Endothelial cell of umbilical vein (primary cell): ENCODE data around the gene ADTRP. TPM values are rescaled to one million over a fixed set of nuclear protein-coding genes. Genes with fewer than 3 reads are reported as not detected.

Experiments
- BruUV-seq: library from RNA; stranded (reverse); fragments of 400-500 nt; replicated peaks from 2 replicates; lab custom pipeline; 2021; lab: Mats Ljungman, UMichigan
- CTCF ChIA-PET: fragments of 300-600, 350-600 bp; sonication (Branson Sonifier 250); formaldehyde crosslinking; loops from one replicate; lab custom pipeline; 2021; ENCODE audit warnings: antibody characterized with exemption, inconsistent platforms; lab: Charles Lee
- POLR2A ChIA-PET: fragments of 300-600, 350-600 bp; sonication (Branson Sonifier 250); formaldehyde crosslinking; loops from one replicate; lab custom pipeline; 2021; ENCODE audit warnings: antibody characterized with exemption, inconsistent platforms; lab: Charles Lee
- DNase-seq: peaks from one replicate; pipeline ENCODE4 v3.0.0-alpha.2; 2011; ENCODE audit warnings: low read depth, low spot score
- FAIRE-seq: peaks from 2 replicates; lab custom pipeline; 2011; peaks lifted over from hg19 to GRCh38; lab: Jason Lieb, UNC
- H2AFZ ChIP-seq: 2 replicates; pipeline ENCODE4 v1.6.0; 2012; ENCODE audit warnings: low read depth, low read length, control low read depth, inconsistent platforms
- H3K27ac ChIP-seq: 2 replicates; pipeline ENCODE4 v1.5.1; 2011; ENCODE audit warnings: low read depth, mild to moderate bottlenecking, control low read depth, low read length, moderate library complexity; ENCODE audit not compliant: insufficient read depth
- H3K27me3 ChIP-seq, 2 experiments: 2 replicates each; pipeline versions ENCODE4 v1.6.0 to v1.6.1; 2011; ENCODE audit warnings: low read length in 2 of 2, mixed read lengths in 1 of 2; ENCODE audit not compliant: control insufficient read depth in 2 of 2, insufficient read depth in 2 of 2
- H3K36me3 ChIP-seq, 2 experiments: 2 replicates in 1 of 2; 3 replicates in 1 of 2; pipeline ENCODE4 v1.5.1; 2011; ENCODE audit warnings: low read length in 2 of 2, mild to moderate bottlenecking in 1 of 2, moderate library complexity in 1 of 2; ENCODE audit not compliant: control insufficient read depth in 2 of 2, insufficient read depth in 2 of 2; ENCODE audit errors: extremely low read depth in 1 of 2
- H3K4me1 ChIP-seq: 3 replicates; pipeline ENCODE4 v1.5.1; 2011; ENCODE audit warnings: mild to moderate bottlenecking, low read length; ENCODE audit not compliant: control insufficient read depth, insufficient read depth; ENCODE audit errors: extremely low read depth
- H3K4me2 ChIP-seq: 2 replicates; pipeline ENCODE4 v1.6.1; 2011; ENCODE audit warnings: low read length, control low read depth, mixed read lengths; ENCODE audit not compliant: insufficient read depth
- H3K4me3 ChIP-seq, 3 experiments: fragments of 200-600 bp in 1 of 3; sonication (generic), shearing (Covaris generic) in 1 of 3; replicated peaks in 1 of 3; 2 replicates each; pipeline ENCODE4 v1.5.1; 2011 to 2016; ENCODE audit warnings: control low read depth in 3 of 3, low read length in 3 of 3, mild to moderate bottlenecking in 2 of 3, inconsistent platforms in 1 of 3, low read depth in 1 of 3, moderate library complexity in 1 of 3; ENCODE audit not compliant: insufficient read depth in 1 of 3
- H3K79me2 ChIP-seq: 2 replicates; pipeline ENCODE4 v1.6.0; 2012; ENCODE audit warnings: low read length, inconsistent platforms; ENCODE audit not compliant: control insufficient read depth, insufficient read depth
- H3K9ac ChIP-seq: replicated peaks from 2 replicates; pipeline ENCODE3; 2011; ENCODE audit warnings: low read length, control low read depth; ENCODE audit not compliant: insufficient read depth; ENCODE audit errors: extremely low read depth
- H3K9me1 ChIP-seq: replicated peaks from 3 replicates; pipeline ENCODE4 v1.6.0; 2011; ENCODE audit warnings: mild to moderate bottlenecking, low read length; ENCODE audit not compliant: control insufficient read depth, insufficient read depth; ENCODE audit errors: extremely low read depth
- H3K9me3 ChIP-seq: replicated peaks from 2 replicates; pipeline ENCODE4 v1.5.1; 2012; ENCODE audit warnings: low read length, inconsistent platforms; ENCODE audit not compliant: control insufficient read depth, insufficient read depth
- H4K20me1 ChIP-seq: replicated peaks from 2 replicates; pipeline ENCODE3; 2011; ENCODE audit warnings: mild to moderate bottlenecking, low read length; ENCODE audit not compliant: control insufficient read depth, insufficient read depth; ENCODE audit errors: extremely low read depth
- CTCF ChIP-seq, 2 donors: IDR thresholded peaks; 1 replicate in 1 of 2; 2 replicates in 1 of 2; pipeline ENCODE4 v1.5.1; 2011; ENCODE audit warnings: low read length in 2 of 2, mild to moderate bottlenecking in 2 of 2, moderate library complexity in 2 of 2, control low read depth in 1 of 2, inconsistent platforms in 1 of 2, low read depth in 1 of 2; ENCODE audit not compliant: insufficient read depth in 1 of 2; ENCODE audit errors: extremely low read depth in 1 of 2
- EZH2 ChIP-seq: IDR thresholded peaks from 2 replicates; pipeline ENCODE4 v1.6.1; 2012; ENCODE audit warnings: borderline replicate concordance, low read depth, mild to moderate bottlenecking, moderate library complexity, low read length, inconsistent platforms; ENCODE audit not compliant: severe bottlenecking
- FOS ChIP-seq: IDR thresholded peaks from 2 replicates; pipeline ENCODE4 v1.6.1; 2011; ENCODE audit warnings: mild to moderate bottlenecking, low read length, moderate library complexity, borderline replicate concordance; ENCODE audit not compliant: insufficient read depth
- GATA2 ChIP-seq: IDR thresholded peaks from 2 replicates; pipeline ENCODE4 v1.7.0; 2011; ENCODE audit warnings: low read depth, mild to moderate bottlenecking, moderate library complexity, mixed read lengths, low read length; ENCODE audit not compliant: insufficient read length, insufficient read depth
- JUN ChIP-seq: IDR thresholded peaks from 2 replicates; pipeline ENCODE4 v1.6.1; 2011; ENCODE audit warnings: borderline replicate concordance, low read depth; ENCODE audit not compliant: insufficient read length, insufficient read depth
- MYC ChIP-seq: IDR thresholded peaks from one replicate; pipeline ENCODE4 v1.6.1; 2011; ENCODE audit warnings: mild to moderate bottlenecking, low read depth, low read length
- POLR2A ChIP-seq: IDR thresholded peaks from 2 replicates; pipeline ENCODE4 v1.6.1; 2012; ENCODE audit warnings: low read depth, mild to moderate bottlenecking, control low read depth, low read length
- POLR2AphosphoS5 ChIP-seq: IDR thresholded peaks from 2 replicates; pipeline ENCODE4 v1.6.1; 2012; ENCODE audit warnings: low read depth, mild to moderate bottlenecking, control low read depth, low read length, moderate library complexity; ENCODE audit not compliant: insufficient read depth
- dilution Hi-C: fragments of 300-500 bp; cut with MboI; formaldehyde crosslinking; loops from one replicate; pipeline ENCODE4 v1.15.0; 2019; ENCODE audit warnings: low sequenced_read_pairs; ENCODE audit not compliant: extremely low pct_ligation_motif_present
- intact Hi-C: fragments of 100-400 bp; cut with micrococcal nuclease; formaldehyde crosslinking; loops from one replicate; pipeline ENCODE4 v1.10.0; 2022
- polyA plus RNA-seq, 4 experiments: library from polyadenylated mRNA; depleted of rRNA in 3 of 4; stranded (reverse) in 3 of 4; unstranded in 1 of 4; fragments of >200 nt; gene quantifications; 2 replicates each; pipeline versions ENCODE4 v1.2.1 to v1.2.3, GENCODE V29; 2011 to 2012; ENCODE audit warnings: missing spikeins in 1 of 4
- total RNA-seq: library from RNA; stranded (reverse); gene quantifications from 2 replicates; pipeline ENCODE4 v1.2.3, GENCODE V29; 2021
- TF ChIP-seq, protein P1 (sequence below): IDR thresholded peaks from 2 replicates; pipeline ENCODE4 v1.6.1; 2011; ENCODE audit not compliant: insufficient read depth, insufficient read length

The ADTRP gene
- total and polyA plus RNA-seq, 2 donors (not counting 3 experiments of a cell fraction or from before 2014, with no cell fraction given): 3.3 to 4.4 TPM

DNA sequence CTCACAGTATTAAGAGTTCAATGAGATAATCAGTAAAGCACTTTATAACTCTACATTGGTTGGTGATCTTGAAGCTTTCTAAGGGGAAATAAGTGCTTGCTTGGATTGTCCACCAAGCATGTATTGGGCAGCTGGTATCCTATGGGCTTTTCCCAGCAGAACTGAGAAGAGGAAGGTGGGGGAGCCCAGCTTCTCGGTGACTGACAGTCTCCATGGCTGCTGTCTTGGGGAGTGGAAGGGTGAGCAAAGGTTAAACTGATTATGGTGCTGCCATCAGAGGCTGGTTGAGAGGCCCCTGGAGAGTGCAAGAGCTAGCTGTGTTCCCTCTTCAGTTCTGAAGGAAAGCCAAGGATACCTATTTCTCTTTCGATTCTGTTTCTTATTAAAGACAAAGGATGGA is 35.5 kb upstream of the ADTRP start:
- no peak for FAIRE-seq

GRCh38 chr6:11813606-11814005 is 35.0 kb upstream of the ADTRP start:
- CTCF ChIA-PET: interaction anchor here (2.1 kb wide), 1 partner anchor 421 kb away, joined by 5 read pairs; no protein-coding TSS in a partner anchor

More for the DNA sequence above, 35.5 kb upstream of the ADTRP start:
- ChIA-PET CTCF (interaction anchor here (1.3 to 2.1 kb wide), 2 partner anchors 19 to 420 kb away, joined by 4 to 5 read pairs; no protein-coding TSS in a partner anchor), POLR2A (no interaction called here)
- no peak overlapping the region for H2AFZ ChIP-seq
- H3K4me1 ChIP-seq: no peaks in the 10 kb centered on the region
- H3K9me1 ChIP-seq: no peaks in the 10 kb centered on the region
- no peak overlapping the region for H3K4me3 ChIP-seq
- no peaks in the 10 kb centered on the region for H3K27me3 ChIP-seq
- no peaks in the 10 kb centered on the region for H3K79me2 ChIP-seq
- no peaks in the 10 kb centered on the region for H4K20me1 ChIP-seq
- DNase-seq: no peak
- H3K27ac ChIP-seq: no peak overlapping the region
- TF ChIP-seq POLR2AphosphoS5 (no peak), EZH2 (no peak), MYC (no peak), GATA2 (no peak), POLR2A (no peak)
- TF ChIP-seq, protein P1, sequence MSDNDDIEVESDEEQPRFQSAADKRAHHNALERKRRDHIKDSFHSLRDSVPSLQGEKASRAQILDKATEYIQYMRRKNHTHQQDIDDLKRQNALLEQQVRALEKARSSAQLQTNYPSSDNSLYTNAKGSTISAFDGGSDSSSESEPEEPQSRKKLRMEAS: no peak
- no peak overlapping the region for H3K4me2 ChIP-seq
- H3K36me3 ChIP-seq: no peaks in the 10 kb centered on the region
- BruUV-seq: no TSS peak
- no peak overlapping the region for H3K9ac ChIP-seq
- no peaks in the 10 kb centered on the region for H3K9me3 ChIP-seq
- intact Hi-C loops (no loop called here), dilution Hi-C loops (no loop called here)

More at GRCh38 chr6:11813606-11814005, 35.0 kb upstream of the ADTRP start:
- FAIRE-seq (no peak), DNase-seq (no peak)
- no peak for TF ChIP-seq GATA2
- no peak for TF ChIP-seq FOS
- TF ChIP-seq MYC: no peak
- TF ChIP-seq EZH2: no peak
- no peak for TF ChIP-seq POLR2AphosphoS5
- TF ChIP-seq POLR2A: no peak
- no peak for TF ChIP-seq JUN
- TF ChIP-seq CTCF (IDR thresholded peaks at IDR 0.05; ENCODE audit: extremely low read depth in 1 of 2, insufficient read depth in 1 of 2, low read depth in 1 of 2, low read length in 2 of 2): no peak
- TF ChIP-seq, protein P1: no peak
- H3K9me3 ChIP-seq: no peaks in the 10 kb centered on the region
- H3K4me2 ChIP-seq: no peak overlapping the region
- H3K9ac ChIP-seq: no peak overlapping the region
- no peak overlapping the region for H3K4me3 ChIP-seq
- intact Hi-C loops (no loop called here), dilution Hi-C loops (no loop called here)
- H3K27ac ChIP-seq: no peak overlapping the region
- no peak overlapping the region for H2AFZ ChIP-seq
- H4K20me1 ChIP-seq: no peaks in the 10 kb centered on the region
- H3K36me3 ChIP-seq: no peaks in the 10 kb centered on the region
- no peaks in the 10 kb centered on the region for H3K9me1 ChIP-seq
- no TSS peak for BruUV-seq
- no peaks in the 10 kb centered on the region for H3K27me3 ChIP-seq
- POLR2A ChIA-PET: no interaction called here
- no peaks in the 10 kb centered on the region for H3K4me1 ChIP-seq
- no peaks in the 10 kb centered on the region for H3K79me2 ChIP-seq
